K562 (cell line): Measurements from ENCODE around the gene MFSD6. TPM values are rescaled to one million over a fixed set of nuclear protein-coding genes. Genes with fewer than 3 reads are reported as not detected.

Experiments
- ATF7 ChIP-seq: fragments of 450-650 bp; IDR thresholded peaks from 2 replicates; pipeline ENCODE4 v1.7.1; 2014; ENCODE audit warnings: mild to moderate bottlenecking, moderate library complexity
- CBX8 ChIP-seq: fragments of 200-600 bp; sonication (generic); IDR thresholded peaks from 2 replicates; pipeline ENCODE4 v1.6.1; 2012; ENCODE audit warnings: borderline replicate concordance, mixed run types, low read depth, mild to moderate bottlenecking, moderate library complexity, mixed read lengths, low read length, control low read depth, inconsistent platforms; ENCODE audit not compliant: poor library complexity, severe bottlenecking; ENCODE audit errors: extremely low read depth
- CCNT2 ChIP-seq: IDR thresholded peaks from 2 replicates; pipeline ENCODE4 v1.6.1; 2011; ENCODE audit warnings: borderline replicate concordance, low read depth, mild to moderate bottlenecking, moderate library complexity, mixed read lengths, low read length; ENCODE audit not compliant: insufficient read length; ENCODE audit errors: extremely low read depth
- CHD1 ChIP-seq: fragments of 200-600 bp; sonication (generic); IDR thresholded peaks from one replicate; pipeline ENCODE4 v1.6.1; 2012; ENCODE audit warnings: mild to moderate bottlenecking, moderate library complexity, low read length, inconsistent platforms
- CHD2 ChIP-seq: IDR thresholded peaks from 2 replicates; pipeline ENCODE4 v1.6.1; 2011; ENCODE audit warnings: low read depth, low read length
- CTBP1 ChIP-seq: fragments of 450-650 bp; IDR thresholded peaks from 2 replicates; pipeline ENCODE4 v1.6.1; 2016; ENCODE audit warnings: borderline replicate concordance
- ELF2 ChIP-seq: fragments of 250-450 bp; sonication (Bioruptor Pico); IDR thresholded peaks from 2 replicates; pipeline ENCODE4 v1.5.0; 2021; ENCODE audit warnings: mild to moderate bottlenecking
- ERF ChIP-seq: fragments of 450-650 bp; formaldehyde crosslinking; IDR thresholded peaks from 2 replicates; pipeline ENCODE4 v1.4.0; 2020; ENCODE audit warnings: mild to moderate bottlenecking, mixed read lengths
- ETV6 ChIP-seq, 3 experiments: fragments of 150-350 bp in 1 of 3; sonication (generic) in 1 of 3; formaldehyde crosslinking in 1 of 3; IDR thresholded peaks; 2 replicates each; pipeline versions ENCODE4 v1.6.1 to v1.8.0; 2014 to 2022; ENCODE audit warnings: borderline replicate concordance in 2 of 3, low read depth in 2 of 3, antibody characterized with exemption in 1 of 3, low read length in 1 of 3, mild to moderate bottlenecking in 1 of 3, missing genetic modification reagents in 1 of 3
- HMGN3 ChIP-seq: IDR thresholded peaks from 2 replicates; pipeline ENCODE4 v1.6.1; 2011; ENCODE audit warnings: borderline replicate concordance, low read depth, mild to moderate bottlenecking, mixed read lengths, low read length; ENCODE audit not compliant: insufficient read length; ENCODE audit errors: extremely low read depth
- KDM4B ChIP-seq, 2 experiments: fragments of 450-650 bp in 1 of 2; sonication (generic) in 1 of 2; IDR thresholded peaks; 2 replicates each; pipeline ENCODE4 v1.6.1; 2016 to 2017; ENCODE audit warnings: borderline replicate concordance in 2 of 2, antibody characterized with exemption in 1 of 2, low read depth in 1 of 2, mild to moderate bottlenecking in 1 of 2
- KLF1 ChIP-seq: fragments of 450-650 bp; IDR thresholded peaks from 2 replicates; pipeline ENCODE4 v1.6.1; 2016; ENCODE audit warnings: missing genetic modification characterization, missing compliant biosample characterization
- NBN ChIP-seq: fragments of 450-650 bp; IDR thresholded peaks from 2 replicates; pipeline ENCODE4 v1.6.1; 2016; ENCODE audit warnings: low read depth, mild to moderate bottlenecking
- NCOA1 ChIP-seq: fragments of 450-650 bp; IDR thresholded peaks from 2 replicates; pipeline ENCODE4 v1.6.1; 2016; ENCODE audit warnings: low read depth
- POLR2AphosphoS5 ChIP-seq: IDR thresholded peaks from 2 replicates; pipeline ENCODE4 v1.6.1; 2011; ENCODE audit warnings: mild to moderate bottlenecking, low read depth, low read length, moderate library complexity; ENCODE audit not compliant: control insufficient read depth, insufficient read depth
- PTTG1 ChIP-seq: fragments of 450-650 bp; IDR thresholded peaks from 2 replicates; pipeline ENCODE4 v1.6.1; 2016; ENCODE audit warnings: low read depth, mild to moderate bottlenecking, missing genetic modification characterization, missing compliant biosample characterization
- RB1 ChIP-seq: fragments of 450-650 bp; IDR thresholded peaks from 2 replicates; pipeline ENCODE4 v1.6.1; 2017; ENCODE audit warnings: low read depth, mild to moderate bottlenecking
- RUNX1 ChIP-seq: sonication (generic); IDR thresholded peaks from 2 replicates; pipeline ENCODE4 v1.6.1; 2016; ENCODE audit warnings: antibody characterized with exemption, low read depth
- TFAM ChIP-seq: fragments of 250-450 bp; sonication (Bioruptor Pico); conservative IDR thresholded peaks from 2 replicates; pipeline ENCODE4 v1.5.0; 2021; ENCODE audit warnings: mild to moderate bottlenecking, moderate library complexity
- TGIF2 ChIP-seq: sonication (generic); formaldehyde crosslinking; IDR thresholded peaks from 2 replicates; pipeline ENCODE4 v1.8.1; 2022; ENCODE audit warnings: mild to moderate bottlenecking, missing genetic modification reagents, moderate library complexity
- VEZF1 ChIP-seq: fragments of 200-800 bp; sonication (Bioruptor generic); IDR thresholded peaks from 2 replicates; pipeline ENCODE4 v1.6.1; 2017; ENCODE audit warnings: missing genetic modification characterization, missing compliant biosample characterization
- ZNF274 ChIP-seq: IDR thresholded peaks from 2 replicates; pipeline ENCODE4 v1.6.1; 2011; ENCODE audit warnings: low read depth, mild to moderate bottlenecking, low read length, moderate library complexity, borderline replicate concordance
- polyA plus RNA-seq, 8 experiments: library from polyadenylated mRNA; depleted of rRNA in 4 of 8; stranded (reverse) in 5 of 8; unstranded in 3 of 8; fragments of >200 nt; fragmentation: Nextera tagmentation in 2 of 8; fragmentation: Illumina TruSeq in 1 of 8; extraction: Ambion mirVana in 2 of 8; extraction: Trizol in 1 of 8; gene quantifications; 2 replicates each; pipeline versions ENCODE4 v1.2.1 to v1.2.3, GENCODE V29; 2011 to 2014; ENCODE audit warnings: inconsistent platforms in 1 of 8, missing spikeins in 1 of 8
- total RNA-seq, 7 experiments: library from RNA; depleted of rRNA in 6 of 7; stranded (reverse); fragments of >200 nt in 6 of 7; fragmentation: Illumina TruSeq in 2 of 7; extraction: Trizol in 2 of 7; gene quantifications; 2 replicates each; pipeline versions ENCODE4 v1.2.1 to v1.2.3, GENCODE V29; 2011 to 2021; ENCODE audit warnings: low replicate concordance in 1 of 7
- TF ChIP-seq, protein P1 (sequence below): fragments of 250-450 bp; sonication (Bioruptor Pico); IDR thresholded peaks from 2 replicates; pipeline ENCODE4 v1.4.0; 2020

Gene MFSD6
- total and polyA plus RNA-seq, 9 of the 15 experiments (the other 6 are each of a cell fraction or from before 2014, with no cell fraction given), result 1.1 to 7.9 (median 4.4) TPM

DNA sequence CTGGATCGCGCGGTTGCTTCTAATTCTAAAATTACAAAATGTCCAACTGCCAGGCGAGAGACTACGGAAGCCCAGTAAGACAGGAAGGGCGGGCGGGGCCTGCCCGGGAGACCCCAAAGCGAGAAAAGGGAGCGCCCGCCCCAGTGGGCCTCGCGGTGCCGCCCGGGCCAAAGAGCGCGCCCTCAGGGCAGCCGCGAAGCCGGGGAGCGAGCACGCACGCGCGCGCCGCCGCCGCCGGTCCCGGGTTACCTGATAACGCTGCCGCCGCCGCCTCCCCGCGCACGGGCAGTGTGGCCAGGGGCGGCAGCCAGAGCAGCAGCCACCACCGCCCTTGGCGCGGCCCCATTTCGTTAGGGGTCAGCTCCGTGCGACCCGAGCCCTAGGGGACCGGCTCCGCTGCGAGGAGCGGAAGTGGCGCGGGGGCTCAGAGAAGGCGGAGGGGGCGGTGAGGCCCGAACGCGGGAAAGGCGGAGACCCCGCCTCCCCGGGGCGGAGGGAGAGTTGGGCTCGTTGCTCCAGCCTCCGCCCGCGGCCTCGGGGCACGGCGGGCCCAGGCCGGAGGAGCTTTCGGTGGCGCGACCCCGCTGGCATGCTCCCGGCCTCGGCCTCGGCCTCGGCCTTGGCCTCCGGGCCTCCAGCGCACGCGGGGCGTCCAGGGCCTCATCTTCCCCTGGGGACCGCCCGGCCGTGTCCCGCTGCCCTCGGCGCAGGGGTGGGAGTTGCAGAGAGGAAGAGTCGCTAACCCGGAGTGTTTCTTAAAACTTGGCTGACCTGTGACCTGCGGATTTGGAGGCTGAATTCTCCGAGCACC, 126.4 kb downstream of the MFSD6 start, which contains the start of gene NEMP2 (continued):
- TF ChIP-seq KDM4B (IDR thresholded peaks at IDR 0.05; ENCODE audit: borderline replicate concordance in 2 of 2, low read depth in 1 of 2) (peak in 1 of 2 experiments; percentile 58; a peak in 1 of 4 replicates), ELF2 (CRISPR knock-in tag) (no peak), KLF1 (tag) (peak; percentile 57; the same call in 1 of the 2 replicates), TFAM (CRISPR knock-in tag) (no peak), RUNX1 (no peak), PTTG1 (tag) (no peak), ERF (CRISPR knock-in tag) (no peak), POLR2AphosphoS5 (peak; percentile 50; the same call in 1 of the 2 replicates), RB1 (peak; percentile 96), NBN (no peak), TGIF2 (CRISPR knock-in tag) (0 out of 2 replicates have a peak, but pooled peaks have one; percentile 73), HMGN3 (peak; percentile 88), VEZF1 (CRISPR knock-in tag) (peak; percentile 84), ATF7 (peak; percentile 63), CCNT2 (peak; percentile 79), CTBP1 (peak; percentile 91), ZNF274 (no peak), CBX8 (no peak), CHD2 (0 out of 2 replicates have a peak, but pooled peaks have one; percentile 14), CHD1 (no peak), ETV6 (IDR thresholded peaks at IDR 0.05; ENCODE audit: borderline replicate concordance in 1 of 2, low read depth in 2 of 2, low read length in 1 of 2) (peak in 1 of 2 experiments; percentile 39; a peak in 1 of 4 replicates), ETV6 (CRISPR knock-in tag; IDR thresholded peaks at IDR 0.05; ENCODE audit: borderline replicate concordance) (no peak), NCOA1 (no peak)
- TF ChIP-seq, protein P1, sequence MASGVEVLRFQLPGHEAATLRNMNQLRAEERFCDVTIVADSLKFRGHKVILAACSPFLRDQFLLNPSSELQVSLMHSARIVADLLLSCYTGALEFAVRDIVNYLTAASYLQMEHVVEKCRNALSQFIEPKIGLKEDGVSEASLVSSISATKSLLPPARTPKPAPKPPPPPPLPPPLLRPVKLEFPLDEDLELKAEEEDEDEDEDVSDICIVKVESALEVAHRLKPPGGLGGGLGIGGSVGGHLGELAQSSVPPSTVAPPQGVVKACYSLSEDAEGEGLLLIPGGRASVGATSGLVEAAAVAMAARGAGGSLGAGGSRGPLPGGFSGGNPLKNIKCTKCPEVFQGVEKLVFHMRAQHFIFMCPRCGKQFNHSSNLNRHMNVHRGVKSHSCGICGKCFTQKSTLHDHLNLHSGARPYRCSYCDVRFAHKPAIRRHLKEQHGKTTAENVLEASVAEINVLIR, result no peak
